ENCODE measurements around the gene AFAP1L2.

Gene AFAP1L2

DNA sequence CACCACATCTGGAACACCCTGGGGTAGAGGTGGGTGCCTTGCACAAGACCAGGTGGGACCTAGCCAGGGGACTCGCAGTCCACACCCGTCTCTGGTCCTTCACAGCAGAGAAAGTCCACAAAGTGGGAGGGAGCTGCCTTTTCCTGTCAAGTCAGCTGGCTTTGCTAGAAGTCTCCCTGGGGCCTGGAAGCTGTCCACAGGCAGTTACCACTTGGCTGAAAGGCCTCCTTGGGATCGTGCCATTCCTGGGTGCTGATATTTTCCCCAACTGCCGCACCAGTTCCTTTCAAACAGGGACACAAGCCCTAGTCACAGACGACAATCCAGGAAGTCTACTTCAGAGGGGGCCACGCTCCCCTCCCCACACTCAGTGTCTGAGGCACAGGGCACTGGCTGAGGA, 75.4 kb downstream of the AFAP1L2 start:
- H3K4me1 Mint-ChIP-seq (ENCODE audit: low read depth), result no peaks in the 10 kb centered on the region
- no peak overlapping the region for H3K4me3 Mint-ChIP-seq
- no peak overlapping the region for H3K27ac Mint-ChIP-seq
- no peaks in the 10 kb centered on the region for H3K9me3 Mint-ChIP-seq (ENCODE audit: low read depth)
- H3K27me3 Mint-ChIP-seq, result no peaks in the 10 kb centered on the region
- H3K36me3 Mint-ChIP-seq, result no peaks in the 10 kb centered on the region

DNA sequence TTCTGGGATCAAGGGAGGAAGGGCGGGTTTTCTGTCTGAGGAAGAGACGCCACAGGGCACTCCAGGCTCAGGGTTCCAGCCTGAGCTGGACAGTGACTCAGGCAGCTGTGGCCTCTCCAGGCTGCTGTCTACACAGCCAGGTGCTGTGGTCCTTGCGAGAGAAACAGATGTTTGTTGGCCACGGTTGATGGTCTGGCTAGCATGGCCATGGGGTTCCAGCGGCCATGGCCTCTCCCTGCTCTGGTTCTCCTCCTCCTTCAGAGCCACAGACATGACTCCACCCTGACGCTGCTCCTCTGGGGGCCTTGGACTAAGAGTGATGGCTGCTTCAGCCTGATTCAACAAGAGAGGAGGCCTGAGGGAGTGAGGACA, 75.9 kb downstream of the AFAP1L2 start:
- H3K27ac Mint-ChIP-seq, result no peak overlapping the region
- no peaks in the 10 kb centered on the region for H3K27me3 Mint-ChIP-seq
- H3K36me3 Mint-ChIP-seq, result no peaks in the 10 kb centered on the region
- H3K4me1 Mint-ChIP-seq (ENCODE audit: low read depth), result no peaks in the 10 kb centered on the region
- no peaks in the 10 kb centered on the region for H3K9me3 Mint-ChIP-seq (ENCODE audit: low read depth)
- H3K4me3 Mint-ChIP-seq, result no peak overlapping the region

DNA sequence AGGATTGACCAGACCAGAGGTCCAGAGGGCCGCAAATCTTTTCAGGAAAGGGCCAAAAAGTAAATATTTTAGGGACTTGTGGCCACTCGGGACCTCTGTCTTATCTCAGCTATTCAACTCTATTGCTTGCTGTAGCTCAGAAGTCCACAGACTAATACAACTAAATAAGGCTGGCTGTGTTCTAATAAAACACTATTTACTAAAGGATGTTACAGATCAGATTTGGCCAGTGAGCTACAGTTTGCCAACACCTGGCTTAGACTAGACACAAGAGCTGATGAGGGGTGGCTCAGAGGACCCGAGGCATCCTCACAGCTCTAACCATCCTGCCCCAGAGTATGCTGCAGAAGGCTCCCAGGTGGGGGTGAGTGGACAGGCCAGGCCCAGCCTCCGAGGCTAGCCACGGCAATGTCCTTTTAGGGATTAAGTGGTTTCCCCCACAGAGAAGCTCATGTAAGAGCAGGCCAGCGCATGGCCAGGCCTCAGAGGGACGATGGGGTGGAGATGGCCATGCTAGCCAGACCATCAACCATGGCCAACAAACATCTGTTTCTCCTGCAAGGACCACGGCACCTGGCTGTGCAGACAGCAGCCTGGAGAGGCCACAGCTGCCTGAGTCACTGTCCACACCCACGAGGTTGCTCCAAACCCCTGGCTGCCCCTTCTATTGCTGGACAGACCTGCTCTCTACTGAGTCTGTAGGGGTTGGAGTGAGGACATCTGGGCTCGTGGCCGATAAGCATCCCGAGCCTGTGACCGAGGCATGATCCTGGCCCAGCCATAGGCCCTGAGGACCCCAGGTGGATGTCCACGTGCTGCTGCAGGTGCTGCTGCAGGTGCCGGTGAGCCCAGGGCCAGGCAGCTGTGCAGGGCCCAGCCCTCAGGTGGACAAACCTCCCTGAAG, 76.5 kb downstream of the AFAP1L2 start:
- Mint-ChIP-seq H3K27me3 (no peaks in the 10 kb centered on the region), H3K4me3 (no peak overlapping the region), H3K36me3 (no peaks in the 10 kb centered on the region), H3K4me1 (ENCODE audit: low read depth) (no peaks in the 10 kb centered on the region), H3K9me3 (ENCODE audit: low read depth) (no peaks in the 10 kb centered on the region), H3K27ac (no peak overlapping the region)

DNA sequence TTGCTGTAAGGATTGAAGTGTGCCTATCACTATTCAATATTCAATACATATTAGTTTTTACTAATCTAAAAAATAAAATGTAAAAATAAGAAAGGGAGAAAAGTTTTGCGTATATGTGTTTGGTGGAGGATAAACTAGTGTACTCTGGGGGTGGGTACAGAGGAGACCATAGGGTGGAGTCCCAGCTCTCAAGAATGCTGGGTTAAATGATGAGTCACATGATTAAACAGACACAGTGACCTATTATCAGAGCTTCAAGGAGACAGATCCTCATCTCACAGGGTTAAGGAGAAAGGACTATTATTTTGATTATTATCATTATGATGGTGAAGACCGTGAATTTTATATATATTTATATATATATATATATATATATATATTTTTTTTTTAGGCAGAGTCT, 77.5 kb downstream of the AFAP1L2 start:
- Mint-ChIP-seq H3K36me3 (no peaks in the 10 kb centered on the region), H3K27ac (no peak overlapping the region), H3K4me1 (ENCODE audit: low read depth) (no peaks in the 10 kb centered on the region), H3K9me3 (ENCODE audit: low read depth) (no peaks in the 10 kb centered on the region), H3K4me3 (no peak overlapping the region), H3K27me3 (no peaks in the 10 kb centered on the region)

DNA sequence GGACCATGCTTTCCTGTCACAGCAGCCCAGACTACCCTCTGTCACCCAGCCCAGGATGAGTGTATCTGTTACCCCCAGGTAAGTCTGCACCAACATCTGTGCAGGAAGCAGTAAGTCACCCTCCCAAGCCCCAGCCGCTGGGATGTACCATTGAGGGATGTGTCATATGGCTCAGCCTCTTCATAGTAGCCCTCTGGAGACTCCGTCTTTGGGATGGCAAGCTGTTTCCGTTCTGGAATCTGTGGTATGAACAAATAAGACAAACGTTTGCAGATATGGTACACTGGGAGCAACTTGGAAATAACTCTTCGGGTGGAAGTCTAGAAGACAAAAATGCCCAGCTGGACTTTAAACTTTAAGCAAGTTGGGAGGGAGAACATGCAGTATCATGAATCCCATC, 81.3 kb downstream of the AFAP1L2 start:
- no peak overlapping the region for H3K27ac Mint-ChIP-seq
- no peak overlapping the region for H3K4me3 Mint-ChIP-seq
- H3K27me3 Mint-ChIP-seq, result no peaks in the 10 kb centered on the region
- H3K9me3 Mint-ChIP-seq (ENCODE audit: low read depth), result no peaks in the 10 kb centered on the region
- no peaks in the 10 kb centered on the region for H3K4me1 Mint-ChIP-seq (ENCODE audit: low read depth)
- no peaks in the 10 kb centered on the region for H3K36me3 Mint-ChIP-seq

DNA sequence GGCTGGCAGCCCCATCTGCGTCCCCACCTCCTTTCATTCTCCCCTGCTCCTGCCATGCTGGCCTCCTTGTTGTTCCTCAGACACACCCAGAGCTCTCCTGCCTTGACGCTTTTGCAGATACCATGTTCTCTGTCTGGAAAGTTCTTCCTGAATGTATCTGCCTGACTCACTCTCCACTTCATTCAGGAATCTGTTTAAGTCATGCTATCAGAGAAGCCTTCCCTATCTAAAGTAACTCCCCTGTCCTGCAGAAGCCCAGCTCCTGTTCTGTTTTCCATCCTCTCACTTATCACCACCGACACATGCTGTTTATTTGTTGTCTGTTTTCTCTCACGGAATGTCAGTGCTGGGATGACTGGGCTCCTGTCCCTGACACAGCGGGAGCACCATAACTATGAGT, 82.0 kb downstream of the AFAP1L2 start:
- Mint-ChIP-seq H3K4me3 (no peak overlapping the region), H3K36me3 (no peaks in the 10 kb centered on the region), H3K27me3 (no peaks in the 10 kb centered on the region), H3K27ac (no peak overlapping the region), H3K4me1 (ENCODE audit: low read depth) (no peaks in the 10 kb centered on the region), H3K9me3 (ENCODE audit: low read depth) (no peaks in the 10 kb centered on the region)

DNA sequence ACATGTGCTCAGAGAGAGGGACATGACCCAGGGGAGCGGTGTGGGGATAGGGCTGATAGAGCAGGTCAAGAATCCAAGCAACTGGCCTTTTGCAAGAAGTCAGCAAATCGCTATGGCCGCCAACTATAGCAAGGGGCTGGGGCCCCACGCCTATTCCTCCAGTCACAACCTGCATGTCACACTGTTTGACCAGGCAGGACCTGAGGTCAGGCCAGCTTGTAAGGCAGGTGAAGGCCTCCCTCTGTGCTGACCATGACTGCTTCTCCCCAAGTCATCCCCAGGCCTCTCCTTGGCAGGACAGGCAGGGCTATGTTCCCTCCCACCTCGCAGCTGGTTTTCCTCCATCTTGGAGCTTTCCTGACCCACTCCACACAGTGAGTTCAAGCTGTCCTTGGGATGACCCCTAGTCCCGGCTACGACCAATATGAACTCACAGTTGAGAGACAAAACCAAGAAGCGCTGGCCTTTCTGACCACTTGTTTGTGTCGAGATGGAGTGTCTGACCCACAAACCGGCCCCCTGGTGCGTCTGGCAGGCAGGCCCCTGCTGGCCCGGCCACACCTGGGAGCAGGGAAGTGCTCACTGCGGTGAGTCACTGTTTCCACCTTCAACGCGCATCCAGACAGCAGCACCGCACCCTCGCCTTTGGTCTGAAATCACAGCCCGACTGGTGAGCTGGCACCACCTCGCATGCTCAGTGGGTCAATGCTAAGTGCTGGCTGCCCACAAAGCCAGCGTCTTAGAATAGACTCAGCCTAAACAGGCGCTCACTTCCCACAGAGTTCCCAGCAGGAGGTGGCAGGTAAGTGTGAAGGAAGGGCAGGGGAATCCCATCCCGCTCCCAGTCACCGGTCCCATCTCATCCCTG, 83.8 kb downstream of the AFAP1L2 start:
- Mint-ChIP-seq H3K4me3 (no peak overlapping the region), H3K4me1 (ENCODE audit: low read depth) (no peaks in the 10 kb centered on the region), H3K27ac (no peak overlapping the region), H3K27me3 (peaks cover 2% of the 10 kb centered on the region), H3K36me3 (no peaks in the 10 kb centered on the region), H3K9me3 (ENCODE audit: low read depth) (no peaks in the 10 kb centered on the region)

DNA sequence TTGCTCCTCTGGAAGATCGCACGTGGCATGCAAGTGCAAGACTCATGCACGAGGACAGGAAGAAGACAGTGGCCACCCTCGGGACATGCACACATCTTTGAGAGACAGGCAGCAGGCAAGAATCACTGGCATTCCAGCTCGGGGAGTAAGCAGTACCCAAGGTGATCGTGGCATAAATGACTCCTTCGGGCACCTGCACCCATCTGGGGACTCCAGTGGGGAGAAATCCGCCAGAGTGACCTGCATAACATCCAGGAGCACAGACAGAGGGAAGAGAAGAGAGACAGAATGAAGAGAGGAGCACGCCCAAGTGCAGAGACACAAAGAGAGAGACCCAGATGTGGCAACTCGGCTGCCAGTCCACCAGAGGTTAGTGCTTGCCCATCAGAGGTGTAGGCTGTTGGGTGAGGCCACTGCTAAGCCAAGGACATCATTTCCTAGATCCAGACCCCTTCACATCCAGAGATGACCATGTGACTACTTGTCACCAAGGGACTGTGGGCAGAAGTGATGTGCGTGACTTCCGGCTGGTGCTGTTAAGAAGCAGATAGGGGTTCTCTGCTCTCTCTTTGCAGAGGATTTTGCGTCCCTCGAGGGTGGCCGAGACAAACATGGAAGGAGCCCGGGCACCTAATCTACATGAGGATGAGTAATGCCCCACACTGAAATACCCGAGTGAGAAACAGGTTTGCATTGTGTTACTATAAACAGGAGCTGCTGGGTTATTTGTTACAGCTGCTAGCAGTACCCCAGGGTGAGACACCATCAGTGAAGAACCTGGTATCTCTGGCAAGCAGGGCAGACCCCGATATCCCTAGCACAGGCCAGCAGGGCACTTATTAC, 84.7 kb downstream of the AFAP1L2 start:
- Mint-ChIP-seq H3K9me3 (ENCODE audit: low read depth) (no peaks in the 10 kb centered on the region), H3K27me3 (peaks cover 2% of the 10 kb centered on the region), H3K27ac (no peak overlapping the region), H3K4me3 (no peak overlapping the region), H3K36me3 (no peaks in the 10 kb centered on the region), H3K4me1 (ENCODE audit: low read depth) (no peaks in the 10 kb centered on the region)

DNA sequence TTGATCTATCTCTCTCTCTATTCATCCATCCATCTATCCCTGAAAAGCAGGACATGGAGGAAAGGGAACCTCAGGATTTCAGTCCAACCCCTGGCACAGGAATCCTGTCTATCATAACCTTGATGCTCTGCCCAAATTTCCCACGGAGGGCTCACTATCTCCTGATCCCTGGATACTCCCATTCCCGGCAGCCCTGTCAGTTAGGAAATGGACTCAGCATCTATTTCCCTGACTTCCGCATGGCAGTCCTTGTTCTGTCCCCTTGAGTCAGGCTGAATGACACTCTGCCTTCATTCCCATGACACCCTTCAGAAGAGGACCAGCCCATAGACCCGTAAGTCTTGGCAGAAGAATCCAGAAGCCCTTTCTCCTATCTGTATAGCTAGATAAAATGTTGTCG, 87.6 kb downstream of the AFAP1L2 start:
- H3K36me3 Mint-ChIP-seq, result no peaks in the 10 kb centered on the region
- no peak overlapping the region for H3K27ac Mint-ChIP-seq

DNA sequence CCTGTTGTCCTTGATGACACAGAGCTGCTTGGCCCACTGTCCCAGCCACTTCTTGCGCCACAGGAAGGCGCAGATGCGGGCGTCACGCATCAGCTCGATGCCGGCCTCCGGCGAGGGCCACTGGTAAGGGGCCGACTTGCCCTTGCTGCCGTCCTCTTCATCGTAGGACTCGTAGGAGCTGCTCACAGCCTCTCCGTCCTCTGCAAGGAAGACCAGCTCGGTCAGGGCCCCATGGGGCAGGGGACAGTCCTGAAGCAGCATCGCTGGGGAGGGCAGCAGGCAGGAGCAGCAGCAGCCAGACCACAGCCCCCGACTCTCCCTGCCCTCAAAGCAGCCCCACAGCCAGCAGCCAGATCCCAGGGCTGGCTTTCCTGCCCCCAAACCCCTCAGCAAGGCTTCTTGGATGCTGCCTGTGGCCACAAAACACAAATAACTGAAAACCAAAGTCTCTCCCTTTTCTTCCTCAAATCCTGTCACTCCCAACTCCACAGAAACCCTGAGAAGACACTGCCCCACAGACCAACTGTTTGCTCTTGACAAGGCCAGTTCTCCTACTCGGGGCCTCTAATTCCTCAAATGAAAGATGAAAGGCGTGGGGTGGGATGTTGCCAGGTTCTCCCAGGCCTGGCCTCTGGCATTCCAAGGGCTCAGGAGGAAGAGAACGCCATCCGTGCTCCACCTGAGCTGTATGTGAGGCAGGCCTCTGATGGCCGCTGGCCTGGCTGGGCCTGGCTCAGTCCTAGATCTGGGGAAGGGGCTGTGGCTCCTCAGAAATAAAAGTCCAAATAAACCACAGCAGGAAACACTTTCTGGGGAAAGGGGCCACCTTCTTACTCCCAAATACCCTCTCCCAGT, 88.5 kb downstream of the AFAP1L2 start:
- Mint-ChIP-seq H3K4me3 (no peak overlapping the region), H3K36me3 (no peaks in the 10 kb centered on the region), H3K4me1 (ENCODE audit: low read depth) (no peaks in the 10 kb centered on the region), H3K27me3 (peaks cover 2% of the 10 kb centered on the region), H3K27ac (no peak overlapping the region), H3K9me3 (ENCODE audit: low read depth) (no peaks in the 10 kb centered on the region)

More for the DNA sequence above, 87.6 kb downstream of the AFAP1L2 start:
- Mint-ChIP-seq H3K4me3 (no peak overlapping the region), H3K9me3 (ENCODE audit: low read depth) (no peaks in the 10 kb centered on the region), H3K27me3 (peaks cover 2% of the 10 kb centered on the region), H3K4me1 (ENCODE audit: low read depth) (no peaks in the 10 kb centered on the region)

DNA sequence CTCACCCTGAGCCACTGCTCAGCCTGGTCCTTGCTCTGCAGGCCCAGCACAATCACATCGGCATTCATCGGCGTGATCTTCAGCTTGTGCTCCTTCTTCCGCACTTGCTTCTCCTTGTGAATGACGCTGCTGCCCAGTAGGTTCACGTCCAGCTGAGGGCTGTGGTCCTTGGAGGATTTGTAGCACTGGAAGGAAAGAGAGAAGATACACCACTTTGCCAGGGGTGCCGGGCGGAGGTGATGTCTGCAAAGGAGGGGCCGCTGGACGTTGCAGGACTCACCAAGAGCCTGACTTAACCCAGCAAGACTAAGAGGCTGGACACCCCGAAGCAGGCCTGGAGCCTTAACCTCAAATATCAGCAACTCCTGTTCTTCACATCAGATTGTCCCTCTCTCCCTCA, 90.4 kb downstream of the AFAP1L2 start:
- H3K36me3 Mint-ChIP-seq, result no peaks in the 10 kb centered on the region
- no peak overlapping the region for H3K27ac Mint-ChIP-seq

DNA sequence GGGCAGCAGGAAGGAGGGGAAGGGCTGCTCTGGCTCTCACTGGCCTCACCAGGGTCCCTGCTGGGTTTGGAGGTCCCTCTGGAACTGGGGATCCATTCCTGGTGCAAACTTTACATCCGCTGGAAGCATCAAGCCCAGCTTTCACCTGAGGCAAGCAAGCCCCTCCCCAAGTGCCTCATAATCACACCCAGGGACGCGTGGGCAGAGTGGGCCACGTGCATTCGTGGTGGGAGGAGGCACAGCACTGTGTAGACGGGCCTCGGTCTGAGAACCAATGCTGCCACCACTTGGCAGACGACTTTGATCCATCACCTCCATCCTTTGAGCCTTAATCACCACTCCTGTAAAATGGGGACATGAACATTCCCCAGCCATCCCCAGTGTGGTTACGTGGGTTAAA, 91.2 kb downstream of the AFAP1L2 start:
- H3K4me1 Mint-ChIP-seq (ENCODE audit: low read depth), result no peaks in the 10 kb centered on the region
- H3K27me3 Mint-ChIP-seq, result peaks cover 2% of the 10 kb centered on the region
- H3K9me3 Mint-ChIP-seq (ENCODE audit: low read depth), result no peaks in the 10 kb centered on the region
- no peaks in the 10 kb centered on the region for H3K36me3 Mint-ChIP-seq
- H3K27ac Mint-ChIP-seq, result no peak overlapping the region
- no peak overlapping the region for H3K4me3 Mint-ChIP-seq

More for the DNA sequence above, 90.4 kb downstream of the AFAP1L2 start:
- H3K4me3 Mint-ChIP-seq, result no peak overlapping the region
- H3K4me1 Mint-ChIP-seq (ENCODE audit: low read depth), result no peaks in the 10 kb centered on the region
- H3K9me3 Mint-ChIP-seq (ENCODE audit: low read depth), result no peaks in the 10 kb centered on the region
- peaks cover 2% of the 10 kb centered on the region for H3K27me3 Mint-ChIP-seq

DNA sequence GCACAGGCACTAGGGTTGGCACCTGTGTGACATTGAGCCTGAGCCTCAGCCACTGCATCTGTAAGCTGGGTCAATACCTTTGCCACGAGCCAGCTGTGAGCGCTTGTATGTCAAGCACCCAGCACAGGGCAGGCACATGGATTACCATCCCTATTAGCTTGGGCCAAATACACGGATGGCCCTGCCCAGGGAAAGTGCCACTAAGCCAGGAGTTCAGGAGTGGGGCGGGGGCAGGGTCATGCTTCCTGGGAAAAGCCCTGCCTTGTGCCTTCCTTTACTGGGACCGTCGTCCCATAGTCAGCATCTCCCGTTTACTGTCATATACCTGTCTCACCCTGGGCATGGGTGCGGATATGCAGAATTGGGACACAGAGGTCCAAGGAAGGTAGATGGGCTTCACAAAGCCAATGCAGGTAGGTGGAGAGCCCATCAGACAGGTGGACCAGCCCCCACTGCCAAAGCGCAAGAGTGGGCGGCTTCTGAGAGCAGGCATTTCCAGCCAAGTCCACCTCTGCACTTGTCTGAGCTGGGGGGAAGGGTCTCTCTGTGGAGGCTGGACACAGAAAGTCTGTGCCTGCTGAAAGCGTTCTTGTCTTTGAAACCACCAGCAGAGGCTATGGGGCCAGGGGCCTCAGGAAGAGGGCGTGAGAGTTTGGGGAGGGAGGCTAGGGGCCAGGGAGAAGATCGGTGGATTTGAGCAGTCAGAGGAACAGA, 92.6 kb downstream of the AFAP1L2 start:
- Mint-ChIP-seq H3K4me1 (ENCODE audit: low read depth) (no peaks in the 10 kb centered on the region), H3K27me3 (peaks cover 2% of the 10 kb centered on the region), H3K4me3 (no peak overlapping the region), H3K36me3 (no peaks in the 10 kb centered on the region), H3K9me3 (ENCODE audit: low read depth) (no peaks in the 10 kb centered on the region), H3K27ac (no peak overlapping the region)

All from activated naive CD8-positive, alpha-beta T cell (primary cell).